ENCODE results near the gene AUP1.

GRCh38 chr2:74513605-74514367, 15.7 kb downstream of the AUP1 start:
- TF ChIP-seq CTCF (IDR thresholded peaks at IDR 0.05; ENCODE audit: low read depth, low read length, poor library complexity, severe bottlenecking), result no peak
- no peak; the same call in 1 of the 2 replicates for TF ChIP-seq EZH2phosphoT487 (IDR thresholded peaks at IDR 0.05; ENCODE audit: borderline replicate concordance, low read length)
